NCI-H2171 (cell line): ENCODE measurements around the gene ALLC.
A peak's percentile ranks its signal among the peaks of the same experiment; 100 is the strongest.
"Not testable (repeated sequence)": the region's sequence is repeated elsewhere in the genome, so short reads cannot be mapped to it uniquely, and the experiment has no call there.

ENCODE experiments used
- DNase-seq: peaks from one replicate; lab custom pipeline; 2025; lab: John Stamatoyannopoulos, UW

ALLC gene

DNA sequence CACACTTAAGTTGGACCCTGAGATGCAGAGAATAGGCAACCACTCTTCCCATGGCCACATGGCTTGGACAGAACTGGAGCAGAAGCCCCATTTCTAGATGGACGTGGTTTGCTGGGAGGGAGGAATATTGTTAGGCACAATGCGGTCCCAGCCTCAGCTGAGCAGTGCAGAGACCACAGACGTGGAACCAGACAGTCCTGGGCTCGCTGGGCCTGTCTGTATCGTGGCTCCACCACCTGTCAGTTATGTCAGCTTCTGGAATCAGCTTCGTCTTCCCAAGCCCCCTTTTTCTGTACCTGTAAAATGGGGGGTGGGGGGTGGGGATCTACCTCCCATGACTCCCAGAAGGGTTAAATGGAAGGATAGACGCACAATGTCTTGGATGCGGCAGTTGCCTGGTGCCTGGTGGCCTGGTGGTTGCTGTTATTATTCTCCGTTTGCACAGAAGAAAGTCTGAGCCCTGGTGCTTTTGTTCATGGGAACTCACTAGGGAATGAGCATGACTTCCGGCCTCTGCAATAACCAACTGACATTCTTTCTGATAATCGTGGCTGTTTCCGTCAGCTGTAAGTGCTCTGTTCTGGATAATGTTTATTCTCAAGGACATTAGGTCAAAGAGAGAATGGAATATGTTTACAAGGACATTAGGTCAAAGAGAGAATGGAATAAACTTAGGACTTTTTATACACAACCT lies 31.7 kb upstream of the ALLC start:
- DNase-seq: no peak

DNA sequence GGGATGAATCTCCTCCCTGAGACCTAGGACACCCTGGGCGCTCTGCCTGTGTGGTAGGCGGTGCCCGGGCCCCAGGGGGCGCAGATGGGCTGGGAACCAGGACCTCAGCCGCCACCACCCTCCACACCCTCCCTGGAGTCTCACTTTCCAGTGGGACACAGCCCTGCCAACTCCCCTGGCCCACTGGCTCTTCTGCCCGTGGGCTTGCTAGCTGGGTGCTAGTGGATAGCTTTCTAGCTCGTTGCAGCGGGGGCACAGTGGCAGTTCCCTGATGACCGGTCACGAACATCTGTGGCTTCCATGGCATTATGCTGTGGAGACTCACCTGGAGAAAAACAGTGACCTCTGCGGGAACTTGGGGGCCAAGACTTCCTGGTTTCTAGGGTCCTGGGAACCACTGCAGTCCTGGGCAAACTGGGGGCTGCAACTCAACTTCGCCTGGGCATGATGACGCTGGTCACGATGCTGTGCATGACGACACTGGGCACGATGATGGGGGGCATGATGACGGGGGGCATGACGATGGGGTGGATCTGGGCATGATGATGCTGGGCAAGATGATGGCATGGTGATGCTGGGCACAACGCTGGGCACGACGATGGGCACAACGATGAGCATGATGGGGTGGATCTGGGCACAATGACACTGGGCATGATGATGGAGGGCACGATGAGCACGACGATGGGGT lies 31.0 kb upstream of the ALLC start:
- no peak for DNase-seq

- no peak for DNase-seq
These were observed 30.4 kb upstream of the ALLC start for GRCh38 chr2:3627500-3628100.

GRCh38 chr2:3628241-3628679 lies 29.7 kb upstream of the ALLC start:
- no peak for DNase-seq

DNA sequence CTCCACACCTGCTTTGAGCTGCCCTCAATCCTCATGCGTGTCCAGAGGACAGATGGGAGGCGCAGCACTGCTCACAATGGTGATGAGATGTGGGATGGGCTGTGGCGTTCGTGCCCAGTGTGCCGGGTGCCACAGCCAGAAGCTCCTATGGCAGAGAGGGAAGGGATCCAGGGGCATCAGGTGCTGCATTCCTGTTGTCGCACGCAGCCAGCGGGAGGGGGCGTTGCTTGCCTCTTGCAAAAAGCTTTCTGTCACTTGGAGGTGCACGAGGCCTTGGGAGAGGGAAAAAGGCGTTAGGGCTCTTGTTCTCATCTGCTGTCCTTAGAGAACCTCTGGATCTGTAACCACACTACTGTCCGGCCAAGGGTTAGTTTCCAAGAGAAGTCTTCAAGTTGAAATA lies 29.2 kb upstream of the ALLC start:
- peak; percentile 38 for DNase-seq

- no peak for DNase-seq
These were observed 27.4 kb upstream of the ALLC start for GRCh38 chr2:3630631-3631030.

GRCh38 chr2:3631161-3631850 lies 26.7 kb upstream of the ALLC start:
- DNase-seq: no peak

DNA sequence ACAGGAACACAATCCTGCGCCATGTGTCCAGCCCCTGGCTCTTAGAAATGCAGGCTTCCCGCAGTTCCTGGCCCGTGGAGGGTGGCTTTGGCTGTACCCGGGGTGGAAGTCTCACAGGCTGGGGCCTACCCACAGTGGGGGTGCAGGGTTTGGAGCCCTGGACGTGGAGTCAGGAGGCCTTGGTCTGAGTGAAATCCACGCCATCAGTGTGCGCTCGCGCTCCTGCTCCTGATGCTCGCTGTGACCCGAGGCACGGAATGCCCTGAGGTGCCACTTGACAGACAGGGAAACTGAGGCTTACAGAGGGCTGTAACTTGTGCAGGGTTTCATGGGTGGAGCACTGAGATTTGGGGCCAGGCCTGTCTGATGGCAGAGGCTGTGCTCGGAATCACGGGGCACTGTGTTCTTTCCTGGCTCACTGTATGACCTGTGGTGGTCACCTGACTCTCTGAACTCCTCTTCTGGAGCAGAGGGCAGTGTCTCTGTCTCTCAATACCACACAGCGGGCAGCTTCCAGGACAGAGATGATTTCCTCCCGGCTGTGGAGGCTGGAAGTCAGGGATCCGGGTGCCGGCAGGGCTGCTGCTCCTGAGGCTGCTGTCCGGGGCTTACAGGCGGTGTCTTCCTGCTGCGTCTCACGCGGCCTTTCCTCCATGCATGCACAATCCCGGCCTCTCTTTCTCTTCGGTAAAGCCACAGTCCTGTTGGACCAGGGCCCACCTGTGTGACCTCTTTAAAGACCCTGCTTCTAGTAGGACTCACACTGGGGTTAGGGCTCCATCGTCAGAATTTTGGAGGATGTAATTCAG lies 25.9 kb upstream of the ALLC start:
- DNase-seq: no peak

DNA sequence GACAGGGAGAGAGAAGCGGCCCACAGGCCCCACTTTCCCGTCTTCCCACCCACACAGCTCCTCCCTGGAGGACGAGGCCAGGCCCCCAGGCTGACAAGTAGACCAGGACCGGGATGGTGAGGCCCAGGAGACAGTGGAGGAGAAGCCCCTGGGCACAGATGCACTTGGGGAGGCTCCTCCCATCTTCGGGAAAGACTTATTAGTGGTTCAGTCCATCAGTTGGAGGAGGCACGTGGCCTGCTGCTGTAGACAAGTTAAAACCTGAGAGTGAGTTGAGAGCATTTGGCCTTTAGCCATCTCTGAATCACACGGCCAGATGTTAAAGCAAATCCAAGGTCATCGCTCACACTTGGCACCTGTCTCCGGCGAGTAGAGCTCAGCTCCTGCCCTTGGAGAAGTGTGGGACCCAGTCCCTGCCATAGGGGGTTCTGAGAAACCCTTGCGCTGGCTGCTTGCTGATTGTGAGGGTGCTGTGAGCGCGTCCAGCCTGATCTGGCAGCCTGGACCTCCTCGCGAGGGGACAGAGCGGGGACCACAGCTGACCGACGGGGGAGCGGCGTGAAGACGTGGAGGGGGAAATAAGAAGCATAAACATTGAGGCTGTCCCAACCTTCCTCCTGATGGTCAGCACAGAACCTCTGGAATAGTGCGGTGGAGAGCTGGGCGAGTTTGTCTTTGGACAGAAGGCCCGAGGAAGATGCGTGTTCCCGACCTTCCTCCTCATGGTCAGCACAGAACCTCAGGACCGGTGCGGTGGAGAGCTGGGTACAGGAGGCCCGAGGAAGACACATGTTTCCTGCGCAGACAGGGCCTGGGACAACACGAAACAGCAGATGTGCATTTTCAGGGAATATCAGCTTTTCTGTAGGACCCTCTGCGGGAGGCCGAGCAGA lies 24.7 kb upstream of the ALLC start:
- DNase-seq: peak; percentile 91

GRCh38 chr2:3633982-3634595 lies 23.9 kb upstream of the ALLC start:
- DNase-seq: no peak

DNA sequence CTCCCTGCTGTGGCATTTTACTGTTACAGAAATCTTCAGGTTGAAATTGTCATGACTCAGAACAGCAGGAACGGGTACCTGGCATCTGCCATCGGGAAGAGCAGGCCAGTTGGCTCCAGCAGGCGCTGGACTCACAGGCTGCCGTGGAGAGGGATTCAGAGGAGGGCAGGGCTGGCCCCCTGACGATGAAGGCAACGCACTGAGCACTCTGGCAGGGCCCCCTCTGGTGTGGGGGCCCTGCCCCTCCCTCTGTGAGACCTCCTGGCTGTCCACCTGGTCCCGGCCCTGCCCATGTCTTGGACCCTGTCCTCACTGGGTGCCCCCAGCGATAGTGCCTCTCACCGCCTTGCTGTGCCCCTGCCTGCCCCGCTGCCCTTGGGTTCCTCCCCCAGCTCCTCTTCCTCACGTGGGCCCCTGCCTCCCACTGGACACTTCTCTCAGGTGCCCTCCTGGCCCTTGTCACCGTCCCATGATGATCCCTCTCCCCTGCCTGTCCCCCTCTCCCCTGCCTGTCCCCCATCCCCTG lies 23.3 kb upstream of the ALLC start:
- no peak for DNase-seq

GRCh38 chr2:3635171-3635974 lies 22.6 kb upstream of the ALLC start:
- no peak for DNase-seq

DNA sequence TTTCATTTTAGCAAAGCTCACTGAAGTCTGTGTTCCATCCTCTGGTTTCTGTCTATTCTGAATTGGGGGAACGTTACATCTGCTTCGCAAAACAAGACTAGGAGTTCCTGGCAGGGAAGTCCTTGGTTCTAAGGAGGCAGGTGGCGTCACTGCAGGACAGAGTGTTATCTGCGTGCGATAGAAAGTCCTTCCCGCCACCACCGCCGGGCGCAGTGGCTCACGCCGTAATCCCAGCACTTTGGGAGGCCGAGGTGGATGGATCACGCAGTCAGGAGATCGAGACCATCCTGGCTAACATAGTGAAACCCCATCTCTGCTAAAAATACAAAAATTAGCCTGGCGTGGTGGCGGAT lies 22.0 kb upstream of the ALLC start:
- not testable (repeated sequence) for DNase-seq

- DNase-seq: no peak
These were observed 21.3 kb upstream of the ALLC start for GRCh38 chr2:3636586-3637310.

GRCh38 chr2:3637311-3637675 lies 20.7 kb upstream of the ALLC start:
- DNase-seq: no peak

- DNase-seq: no peak
These were observed 20.1 kb upstream of the ALLC start for GRCh38 chr2:3637692-3638455.

- DNase-seq: no peak
These were observed 19.6 kb upstream of the ALLC start for GRCh38 chr2:3638456-3638810.

- DNase-seq: no peak
These were observed 18.9 kb upstream of the ALLC start for GRCh38 chr2:3639015-3639630.
